MM.1S (cell line): Measurements from ENCODE around the gene CDON.

Experiments
- DNase-seq: peaks from one replicate; pipeline ENCODE4 v3.0.0-alpha.2; 2015
- H2AFZ ChIP-seq: fragments of 300-600 bp; sonication (generic); 2 replicates; pipeline ENCODE4 v1.6.0; 2016; ENCODE audit warnings: antibody characterized with exemption, low read length
- H3F3A ChIP-seq: fragments of 300-600 bp; sonication (generic); 2 replicates; pipeline ENCODE4 v1.6.1; 2016; ENCODE audit warnings: mild to moderate bottlenecking, antibody characterized with exemption, low read length, moderate library complexity, mixed read lengths; ENCODE audit not compliant: insufficient read depth
- H3K27ac ChIP-seq: fragments of 300-600 bp; sonication (generic); 2 replicates; pipeline ENCODE4 v1.5.1; 2016; ENCODE audit warnings: mild to moderate bottlenecking, low read length
- H3K27me3 ChIP-seq: fragments of 300-600 bp; sonication (generic); replicated peaks from 2 replicates; pipeline ENCODE4 v1.6.0; 2016; ENCODE audit warnings: low read length; ENCODE audit not compliant: insufficient read depth
- H3K36me3 ChIP-seq: fragments of 300-600 bp; sonication (generic); replicated peaks from 2 replicates; pipeline ENCODE4 v1.6.1; 2016; ENCODE audit warnings: mild to moderate bottlenecking, low read length, mixed read lengths; ENCODE audit not compliant: insufficient read depth
- H3K4me1 ChIP-seq: fragments of 300-600 bp; sonication (generic); 2 replicates; pipeline ENCODE4 v1.6.1; 2016; ENCODE audit warnings: low read length, mixed read lengths
- H3K4me2 ChIP-seq: fragments of 300-600 bp; sonication (generic); 2 replicates; pipeline ENCODE4 v1.6.0; 2016; ENCODE audit warnings: low read depth, low read length
- H3K4me3 ChIP-seq: fragments of 300-600 bp; sonication (generic); 2 replicates; pipeline ENCODE4 v1.5.1; 2016; ENCODE audit warnings: low read length, mixed read lengths
- H3K79me2 ChIP-seq: fragments of 300-600 bp; sonication (generic); 2 replicates; pipeline ENCODE4 v1.6.1; 2016; ENCODE audit warnings: mixed run types, low read length, mixed read lengths
- H3K9ac ChIP-seq: fragments of 300-600 bp; sonication (generic); 2 replicates; pipeline ENCODE4 v1.6.1; 2016; ENCODE audit warnings: low read length, mixed read lengths
- H3K9me2 ChIP-seq: fragments of 300-600 bp; sonication (generic); replicated peaks from 2 replicates; pipeline ENCODE4 v1.6.1; 2016; ENCODE audit warnings: mild to moderate bottlenecking, low read length, mixed read lengths; ENCODE audit not compliant: insufficient read depth
- H3K9me3 ChIP-seq: fragments of 300-600 bp; sonication (generic); replicated peaks from 2 replicates; pipeline ENCODE4 v1.6.1; 2016; ENCODE audit warnings: mild to moderate bottlenecking, low read length, mixed read lengths; ENCODE audit not compliant: insufficient read depth
- H4K20me1 ChIP-seq: fragments of 300-600 bp; sonication (generic); 2 replicates; pipeline ENCODE4 v1.6.1; 2016; ENCODE audit warnings: mild to moderate bottlenecking, low read length, moderate library complexity, mixed read lengths; ENCODE audit not compliant: insufficient read depth
- CTCF ChIP-seq: fragments of 300-600 bp; sonication (generic); IDR thresholded peaks from 2 replicates; pipeline ENCODE4 v1.5.1; 2016; ENCODE audit warnings: antibody characterized with exemption, low read length, mixed read lengths
- EZH2 ChIP-seq: fragments of 300-600 bp; sonication (generic); optimal IDR thresholded peaks from 2 replicates; pipeline ENCODE3; 2017; ENCODE audit warnings: low read depth, mild to moderate bottlenecking, antibody characterized with exemption, low read length, mixed read lengths
- EZH2phosphoT487 ChIP-seq: fragments of 300-600 bp; sonication (generic); IDR thresholded peaks from 2 replicates; pipeline ENCODE4 v1.6.1; 2018; ENCODE audit warnings: antibody characterized with exemption, low read length

The CDON gene

GRCh38 chr11:125946712-125947418 lies 115.8 kb downstream of the CDON start:
- Histone ChIP-seq H3K9me3 (no peaks in the 10 kb centered on the region), H2AFZ (no peak overlapping the region), H3K4me1 (peaks cover 5% of the 10 kb centered on the region), H3K79me2 (no peaks in the 10 kb centered on the region), H3K9me2 (no peaks in the 10 kb centered on the region), H3K9ac (no peak overlapping the region), H3K36me3 (no peaks in the 10 kb centered on the region), H4K20me1 (no peaks in the 10 kb centered on the region), H3F3A (no peaks in the 10 kb centered on the region), H3K27me3 (no peaks in the 10 kb centered on the region), H3K4me3 (no peak overlapping the region), H3K27ac (no peak overlapping the region), H3K4me2 (no peak overlapping the region)
- DNase-seq, result no peak
- no peak for TF ChIP-seq CTCF
- TF ChIP-seq EZH2, result no peak
- TF ChIP-seq EZH2phosphoT487, result no peak

- no peaks in the 10 kb centered on the region for H4K20me1 ChIP-seq
- no peak for DNase-seq
- no peak within 1 kb of the TSS for H3K4me3 ChIP-seq
- no peak within 1 kb of the TSS for H3K9ac ChIP-seq
- H3K9me2 ChIP-seq, result no peaks in the 10 kb centered on the region
- no peaks in the 10 kb centered on the region for H3K27me3 ChIP-seq
- TF ChIP-seq EZH2phosphoT487 (no peak), CTCF (no peak), EZH2 (no peak)
- no peak within 1 kb of the TSS for H2AFZ ChIP-seq
- H3K4me2 ChIP-seq, result no peak within 1 kb of the TSS
- peaks cover 5% of the 10 kb centered on the region for H3K4me1 ChIP-seq
- H3K36me3 ChIP-seq, result no peaks in the 10 kb centered on the region
- no peaks in the 10 kb centered on the region for H3K9me3 ChIP-seq
- H3K27ac ChIP-seq, result no peak within 1 kb of the TSS
- no peaks in the 10 kb centered on the region for H3F3A ChIP-seq
- H3K79me2 ChIP-seq, result no peaks in the 10 kb centered on the region
Observed at GRCh38 chr11:125945797-125946520, 116.7 kb downstream of the CDON start, which contains the start of gene VSIG10L2. TSS of gene VSIG10L2 (plus strand) at chr11:125946044. CDS start at chr11:125946056, 12 bp downstream.

GRCh38 chr11:125945011-125945796 lies 117.5 kb downstream of the CDON start:
- H3K4me2 ChIP-seq, result no peak overlapping the region
- no peaks in the 10 kb centered on the region for H3K27me3 ChIP-seq
- no peak for DNase-seq
- TF ChIP-seq EZH2 (no peak), CTCF (no peak), EZH2phosphoT487 (no peak)
- H3K9me3 ChIP-seq, result no peaks in the 10 kb centered on the region
- H3K27ac ChIP-seq, result no peak overlapping the region
- peaks cover 5% of the 10 kb centered on the region for H3K4me1 ChIP-seq
- no peaks in the 10 kb centered on the region for H3K79me2 ChIP-seq
- H3K9ac ChIP-seq, result no peak overlapping the region
- no peaks in the 10 kb centered on the region for H3K36me3 ChIP-seq
- no peaks in the 10 kb centered on the region for H4K20me1 ChIP-seq
- no peaks in the 10 kb centered on the region for H3F3A ChIP-seq
- no peak overlapping the region for H2AFZ ChIP-seq
- no peaks in the 10 kb centered on the region for H3K9me2 ChIP-seq
- no peak overlapping the region for H3K4me3 ChIP-seq
